ENCODE results near the gene DUSP16.

Gene DUSP16

GRCh38 chr12:12609692-12610091 is 47.0 kb upstream of the DUSP16 start:
- Histone ChIP-seq H3K36me3 (ENCODE audit: insufficient read depth) (no peaks in the 10 kb centered on the region), H3K4me1 (ENCODE audit: low read depth, poor library complexity, severe bottlenecking) (peaks cover 16% of the 10 kb centered on the region), H3K27me3 (ENCODE audit: insufficient read depth, low read depth) (no peaks in the 10 kb centered on the region), H4K20me1 (ENCODE audit: insufficient read depth) (no peaks in the 10 kb centered on the region), H3K4me3 (IDR thresholded peaks at IDR 0.05; ENCODE audit: insufficient read depth, low read depth, low read length) (no peak overlapping the region), H3K79me2 (ENCODE audit: insufficient read depth, low read depth) (no peaks in the 10 kb centered on the region; the same call in 1 of the 2 replicates), H2AFZ (ENCODE audit: low read depth) (no peak overlapping the region), H3K9ac (no peak overlapping the region), H3K27ac (no peak overlapping the region), H3K4me2 (no peak overlapping the region)
- TF ChIP-seq CTCF (conservative IDR thresholded peaks at IDR 0.05; ENCODE audit: low read depth, low read length): no peak

GRCh38 chr12:12608557-12608957 is 45.9 kb upstream of the DUSP16 start:
- Histone ChIP-seq H3K27ac (no peak overlapping the region), H3K4me2 (no peak overlapping the region), H3K4me1 (ENCODE audit: low read depth, poor library complexity, severe bottlenecking) (peaks cover 15% of the 10 kb centered on the region), H3K9ac (no peak overlapping the region), H4K20me1 (ENCODE audit: insufficient read depth) (no peaks in the 10 kb centered on the region), H3K4me3 (IDR thresholded peaks at IDR 0.05; ENCODE audit: insufficient read depth, low read depth, low read length) (no peak overlapping the region), H2AFZ (ENCODE audit: low read depth) (no peak overlapping the region), H3K27me3 (ENCODE audit: insufficient read depth, low read depth) (no peaks in the 10 kb centered on the region), H3K79me2 (ENCODE audit: insufficient read depth, low read depth) (no peaks in the 10 kb centered on the region; the same call in 1 of the 2 replicates), H3K36me3 (ENCODE audit: insufficient read depth) (no peaks in the 10 kb centered on the region)
- TF ChIP-seq CTCF (conservative IDR thresholded peaks at IDR 0.05; ENCODE audit: low read depth, low read length): no peak

DNA sequence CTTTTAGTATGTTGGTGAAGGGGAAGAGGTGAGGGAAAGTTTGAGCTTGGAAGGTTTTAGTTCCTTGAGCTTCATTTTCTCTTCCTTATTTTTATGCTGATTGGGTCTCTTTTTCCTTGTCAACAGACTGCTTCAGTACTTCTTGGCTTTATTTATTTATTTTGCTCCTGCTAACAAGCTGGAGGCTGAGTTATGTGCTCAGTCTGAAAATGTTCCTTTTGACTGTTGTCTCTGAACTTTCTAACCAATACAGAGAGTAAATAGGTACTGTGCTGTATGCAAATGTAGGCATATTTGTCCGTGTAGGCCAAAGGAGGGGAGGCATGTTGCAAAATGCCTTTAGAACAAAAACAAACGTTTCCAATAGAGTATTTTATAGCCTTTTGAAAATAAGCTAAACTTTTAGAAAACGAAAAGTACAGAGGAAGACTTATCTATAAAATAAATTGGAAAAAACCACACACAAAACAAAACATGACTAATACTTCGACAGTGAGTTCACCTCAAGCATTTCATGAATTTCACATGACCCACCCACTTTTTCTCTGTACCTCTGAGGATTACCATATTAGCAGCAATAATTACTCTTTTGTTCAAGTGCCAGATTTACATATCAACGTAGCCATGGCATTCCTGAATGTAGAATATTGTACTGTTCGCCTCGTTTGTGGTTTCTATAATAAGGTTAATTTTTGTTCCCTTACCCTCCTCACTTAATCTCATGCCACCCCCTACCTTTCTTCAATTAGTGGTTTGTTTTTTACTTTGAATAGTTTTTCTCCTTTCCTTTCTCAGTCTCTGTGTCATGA is 44.3 kb upstream of the DUSP16 start:
- H3K4me3 ChIP-seq (IDR thresholded peaks at IDR 0.05; ENCODE audit: insufficient read depth, low read depth, low read length): no peak overlapping the region
- no peaks in the 10 kb centered on the region for H3K79me2 ChIP-seq (ENCODE audit: insufficient read depth, low read depth)
- peaks cover 4% of the 10 kb centered on the region for H3K4me1 ChIP-seq (ENCODE audit: low read depth, poor library complexity, severe bottlenecking)
- H2AFZ ChIP-seq (ENCODE audit: low read depth): no peak overlapping the region
- no peak overlapping the region for H3K9ac ChIP-seq
- H3K4me2 ChIP-seq: no peak overlapping the region
- H3K36me3 ChIP-seq (ENCODE audit: insufficient read depth): no peaks in the 10 kb centered on the region
- no peaks in the 10 kb centered on the region for H4K20me1 ChIP-seq (ENCODE audit: insufficient read depth)
- no peak overlapping the region for H3K27ac ChIP-seq
- TF ChIP-seq CTCF (conservative IDR thresholded peaks at IDR 0.05; ENCODE audit: low read depth, low read length): no peak
- no peaks in the 10 kb centered on the region for H3K27me3 ChIP-seq (ENCODE audit: insufficient read depth, low read depth)

GRCh38 chr12:12604740-12605139 is 42.1 kb upstream of the DUSP16 start:
- no peak overlapping the region for H2AFZ ChIP-seq (ENCODE audit: low read depth)
- H3K36me3 ChIP-seq (ENCODE audit: insufficient read depth): no peaks in the 10 kb centered on the region
- H3K79me2 ChIP-seq (ENCODE audit: insufficient read depth, low read depth): no peaks in the 10 kb centered on the region
- H3K4me2 ChIP-seq: no peak overlapping the region
- H3K27ac ChIP-seq: no peak overlapping the region
- no peaks in the 10 kb centered on the region for H3K27me3 ChIP-seq (ENCODE audit: insufficient read depth, low read depth)
- TF ChIP-seq CTCF (conservative IDR thresholded peaks at IDR 0.05; ENCODE audit: low read depth, low read length): no peak
- H3K4me1 ChIP-seq (ENCODE audit: low read depth, poor library complexity, severe bottlenecking): no peaks in the 10 kb centered on the region
- no peak overlapping the region for H3K4me3 ChIP-seq (IDR thresholded peaks at IDR 0.05; ENCODE audit: insufficient read depth, low read depth, low read length)
- H4K20me1 ChIP-seq (ENCODE audit: insufficient read depth): no peaks in the 10 kb centered on the region
- H3K9ac ChIP-seq: no peak overlapping the region
